DMS 273 (cell line): Measurements from ENCODE around the gene TMEM14C.
"Not testable (repeated sequence)": the region's sequence is repeated elsewhere in the genome, so short reads cannot be mapped to it uniquely, and the experiment has no call there.

Experiments used
- DNase-seq: peaks from one replicate; lab custom pipeline; 2025; ENCODE audit not compliant: unreplicated experiment; lab: John Stamatoyannopoulos, UW

The TMEM14C gene

DNA sequence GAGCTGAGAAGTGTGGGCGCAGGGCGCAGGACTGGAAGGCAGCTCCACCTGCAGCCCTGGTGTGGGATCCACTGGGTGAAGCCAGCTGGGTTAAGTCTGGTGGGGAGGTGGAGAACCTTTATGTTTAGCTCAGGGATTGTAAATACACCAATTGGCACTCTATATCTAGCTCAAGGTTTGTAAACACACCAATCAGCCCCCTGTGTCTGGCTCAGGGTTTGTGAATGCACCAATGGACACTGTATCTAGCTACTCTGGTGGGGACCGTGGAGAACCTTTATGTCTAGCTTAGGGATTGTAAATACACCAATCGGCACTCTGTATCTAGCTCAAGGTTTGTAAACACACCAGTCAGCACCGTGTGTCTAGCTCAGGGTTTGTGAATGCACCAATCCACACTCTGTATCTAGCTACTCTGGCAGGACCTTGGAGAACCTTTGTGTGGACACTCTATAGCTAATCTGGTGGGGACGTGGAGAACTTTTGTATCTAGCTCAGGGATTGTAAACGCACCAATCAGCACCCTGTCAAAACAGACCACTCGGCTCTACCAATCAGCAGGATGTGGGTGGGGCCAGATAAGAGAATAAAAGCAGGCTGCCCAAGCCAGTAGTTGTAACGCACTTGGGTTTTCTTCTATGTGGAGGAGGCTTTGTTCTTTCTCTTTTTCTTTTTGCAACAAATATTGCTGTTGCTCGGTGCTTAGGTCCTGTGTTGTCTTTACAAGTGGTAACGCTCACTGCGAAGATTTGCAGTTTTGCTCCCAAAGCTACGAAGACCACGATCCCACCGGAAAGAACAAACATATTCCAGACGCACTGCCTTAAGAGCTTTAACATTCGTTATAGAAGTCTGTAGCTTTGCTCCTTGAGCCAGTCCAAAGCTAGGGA, 1.7 kb upstream of the TMEM14C start:
- DNase-seq: peak; percentile 37

DNA sequence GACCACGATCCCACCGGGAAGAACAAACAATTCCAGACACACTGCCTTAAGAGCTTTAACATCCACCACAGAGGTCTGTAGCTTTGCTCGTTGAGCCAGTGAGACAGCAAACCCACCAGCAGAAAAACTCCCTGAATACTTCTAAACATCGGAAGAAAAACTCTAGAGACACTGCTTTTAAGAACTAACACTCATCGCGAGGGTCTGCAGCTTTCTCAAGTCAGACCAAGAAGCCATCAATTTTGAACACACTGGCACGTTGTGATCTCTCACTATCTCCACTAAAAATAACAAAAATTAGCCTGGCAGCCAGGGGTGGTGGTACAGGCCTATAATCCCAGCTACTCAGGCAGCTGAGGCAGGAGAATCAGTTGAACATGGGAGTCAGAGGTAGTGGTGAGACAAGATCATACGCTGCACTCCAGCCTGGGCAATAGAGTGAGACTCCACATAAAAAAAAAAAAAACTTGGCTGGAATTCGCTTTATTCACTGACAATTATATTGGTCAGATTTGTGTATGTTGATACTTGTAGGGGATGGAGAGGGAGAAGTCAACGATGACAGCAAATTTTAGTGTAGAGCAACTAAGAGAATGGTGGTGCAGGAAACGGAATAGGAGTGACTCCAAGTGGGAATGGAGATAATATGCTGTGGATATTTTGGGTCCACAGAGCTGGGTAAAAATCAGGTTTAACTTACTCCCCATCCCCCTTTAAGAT, 860 bp upstream of the TMEM14C start:
- DNase-seq: no peak

DNA sequence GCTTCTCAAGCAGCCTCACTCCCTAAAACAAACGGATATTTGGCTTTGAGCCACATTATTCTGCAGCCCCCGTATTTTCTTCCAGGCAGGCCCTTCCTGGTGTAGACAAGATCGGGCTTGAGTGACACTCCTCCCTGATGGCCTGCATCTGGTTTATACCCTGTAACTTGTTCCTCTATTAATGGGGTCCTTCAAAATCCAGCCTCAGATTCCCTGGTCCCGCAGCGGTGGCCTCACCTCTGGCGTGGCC, 375 bp upstream of the TMEM14C start:
- DNase-seq: no peak

DNA sequence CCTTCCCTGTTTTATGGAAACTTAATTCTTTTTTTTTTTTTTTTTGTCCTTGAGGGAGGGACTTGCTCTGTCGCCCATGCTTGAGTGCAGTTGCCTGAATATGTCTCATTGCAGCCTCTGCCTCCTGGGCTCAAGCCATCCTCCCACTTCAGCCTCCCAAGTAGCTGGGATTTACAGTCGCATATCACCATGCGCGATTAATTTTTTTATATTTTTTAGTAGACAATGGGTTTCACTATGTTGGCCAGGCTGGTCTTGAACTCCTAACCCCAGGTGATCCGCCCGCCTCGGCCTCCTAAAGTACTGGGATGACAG, 654 bp downstream of the TMEM14C start:
- no peak for DNase-seq

DNA sequence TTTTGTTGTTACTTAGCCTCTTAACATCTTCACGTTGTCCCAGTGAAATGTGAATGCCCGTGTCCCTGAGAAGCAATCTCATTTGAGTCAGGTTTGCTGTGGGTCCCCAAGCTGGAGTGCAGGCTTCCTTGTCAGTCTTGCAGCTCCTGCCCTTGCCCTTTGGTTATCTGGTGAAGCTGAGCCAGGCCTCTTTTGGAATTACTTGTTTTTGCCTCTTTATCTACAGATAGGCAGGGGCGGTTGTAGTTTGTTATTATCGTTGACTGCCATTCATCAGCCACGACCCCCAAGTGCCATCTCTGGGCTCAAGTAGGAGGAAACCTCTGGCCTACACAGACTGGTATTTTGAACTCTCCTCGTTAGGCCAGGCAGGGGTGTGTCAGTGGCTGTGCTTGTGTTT, 2.2 kb downstream of the TMEM14C start:
- no peak for DNase-seq

DNA sequence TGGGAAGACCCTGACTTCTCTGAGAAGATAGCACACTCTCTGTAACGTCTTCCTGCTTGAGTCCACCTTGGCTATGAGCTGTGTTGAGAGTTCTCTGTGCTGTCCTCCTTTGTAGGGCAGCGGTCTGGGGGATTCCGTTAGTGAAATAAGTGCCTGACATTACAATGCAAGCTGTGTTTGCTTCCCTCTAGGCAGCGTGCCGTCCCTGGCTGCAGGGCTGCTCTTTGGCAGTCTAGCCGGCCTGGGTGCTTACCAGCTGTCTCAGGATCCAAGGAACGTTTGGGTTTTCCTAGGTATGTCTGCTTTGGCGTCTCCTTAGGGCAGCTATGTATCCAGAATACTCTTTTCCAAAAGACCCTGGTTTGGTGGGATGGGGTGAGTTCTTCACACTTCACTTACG, 2.8 kb downstream of the TMEM14C start:
- no peak for DNase-seq

DNA sequence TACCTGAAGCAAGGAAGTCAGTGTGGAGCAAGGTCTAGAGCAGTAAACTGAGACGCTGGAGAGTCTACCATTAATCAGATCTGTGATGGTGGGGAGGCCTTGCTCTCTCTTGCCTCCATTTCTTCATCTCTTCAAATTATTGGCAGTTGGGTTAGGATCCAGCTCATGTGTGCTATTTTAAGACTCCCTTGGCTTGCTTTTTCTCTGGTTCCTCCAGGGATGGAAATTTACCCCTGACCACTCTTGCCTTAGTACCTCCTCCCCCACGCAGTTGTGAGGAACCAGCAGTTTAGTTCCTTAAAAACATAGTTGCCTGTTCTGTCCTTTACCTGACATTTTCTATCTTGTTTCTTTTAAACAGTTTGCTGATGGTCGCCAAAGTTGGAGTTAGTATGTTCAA, 7.4 kb downstream of the TMEM14C start:
- DNase-seq: no peak

DNA sequence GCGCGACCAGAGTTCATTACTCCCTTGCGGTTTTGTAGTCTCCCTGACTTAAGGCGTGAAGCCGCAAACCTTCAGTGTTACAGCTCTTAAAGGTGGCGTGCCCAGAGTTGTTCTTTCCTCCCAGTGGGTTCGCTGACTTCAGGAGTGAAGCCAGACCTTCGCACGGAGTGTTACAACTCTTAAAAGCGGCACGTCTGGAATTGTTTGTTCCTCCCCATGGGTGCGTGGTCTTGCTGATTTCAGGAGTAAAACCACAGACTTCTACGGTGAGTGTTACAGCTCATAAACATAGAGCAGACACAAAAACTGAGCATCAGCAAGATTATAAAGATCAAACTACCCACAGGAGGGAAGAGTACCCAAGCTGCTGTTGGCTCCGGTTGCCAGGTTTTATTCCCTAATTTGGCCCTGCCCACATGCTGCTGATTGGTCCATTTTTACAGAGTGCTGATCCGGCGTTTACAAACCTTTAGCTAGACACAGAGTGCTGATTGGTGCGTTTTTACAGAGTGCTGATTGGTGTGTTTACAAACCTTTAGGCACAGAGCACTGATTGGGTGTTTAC, 10.4 kb downstream of the TMEM14C start:
- DNase-seq: peak; percentile 13

DNA sequence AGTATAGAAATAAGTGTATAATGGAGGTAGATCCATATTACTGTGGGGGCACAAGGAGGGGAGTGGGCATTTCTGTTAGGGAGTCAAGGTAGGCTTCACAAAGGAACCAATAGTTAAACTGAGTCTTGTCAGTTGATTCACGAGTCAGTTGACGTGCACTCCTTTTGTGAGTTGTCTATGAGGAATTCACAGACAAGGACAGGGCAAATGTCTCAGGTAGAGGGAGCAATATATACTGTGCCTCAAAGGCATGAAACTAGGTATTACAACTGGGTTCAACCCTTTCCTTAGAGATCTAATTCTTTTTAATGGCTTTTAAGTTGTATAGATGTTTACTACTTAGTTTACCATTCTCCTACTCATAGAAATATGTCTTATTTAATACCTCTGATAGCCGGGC, 11.0 kb downstream of the TMEM14C start:
- DNase-seq: no peak

DNA sequence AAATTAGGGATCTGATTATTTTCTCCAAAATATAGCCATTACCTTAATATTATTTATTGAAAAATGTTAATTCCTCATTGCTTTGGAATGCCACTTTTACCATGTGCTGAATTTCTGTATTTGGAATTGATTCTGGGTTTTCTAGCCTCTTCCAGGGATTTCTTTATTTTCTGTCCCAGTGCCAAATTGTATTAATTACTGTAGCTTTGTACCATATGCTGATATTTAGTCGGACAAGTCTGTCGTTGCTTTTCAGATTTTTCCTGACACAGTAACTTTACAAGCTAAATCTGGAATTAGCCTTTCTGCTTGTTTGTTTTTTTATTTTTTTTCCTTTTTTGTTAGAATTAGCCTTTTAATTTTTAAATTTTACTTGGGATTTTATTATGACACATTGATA, 13.9 kb downstream of the TMEM14C start:
- peak; percentile 59 for DNase-seq

DNA sequence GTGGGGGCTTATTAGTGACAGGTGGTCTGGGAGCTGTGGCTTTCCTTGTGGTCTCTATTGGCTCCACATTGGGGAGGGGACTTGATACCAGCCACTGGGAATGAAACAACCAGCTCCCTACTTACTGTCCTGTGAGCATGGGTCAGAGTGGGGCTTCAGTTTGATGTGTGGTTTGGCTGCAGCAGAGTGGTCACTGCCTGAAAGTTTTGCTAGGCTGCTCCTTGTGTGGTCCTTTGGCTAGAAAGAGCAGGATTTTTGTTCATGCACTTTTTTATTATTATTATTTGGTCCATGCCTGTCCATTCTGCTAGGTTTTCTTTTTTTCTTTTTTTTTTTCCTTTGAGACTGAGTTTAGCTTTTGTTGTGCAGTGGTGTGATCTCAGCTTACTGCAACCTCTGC, 17.2 kb downstream of the TMEM14C start:
- DNase-seq: no peak

DNA sequence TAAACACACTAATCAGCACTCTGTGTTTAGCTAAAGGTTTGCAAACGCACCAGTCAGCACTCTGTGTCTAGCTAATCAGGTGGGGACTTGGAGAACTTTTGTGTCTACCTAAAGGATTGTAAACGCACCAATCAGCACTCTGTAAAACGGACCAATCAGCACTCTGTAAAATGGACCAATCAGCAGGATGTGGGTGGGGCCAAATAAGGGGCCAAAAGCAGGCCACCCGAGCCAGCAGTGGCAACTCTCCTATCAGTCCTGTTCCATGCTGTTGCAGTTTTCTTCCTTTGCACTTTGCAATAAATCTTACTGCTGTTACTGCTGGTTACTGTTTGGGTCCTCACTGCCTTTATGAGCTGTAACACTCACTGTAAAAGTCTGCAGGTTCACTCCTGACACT, 18.8 kb downstream of the TMEM14C start:
- DNase-seq: not testable (repeated sequence)

DNA sequence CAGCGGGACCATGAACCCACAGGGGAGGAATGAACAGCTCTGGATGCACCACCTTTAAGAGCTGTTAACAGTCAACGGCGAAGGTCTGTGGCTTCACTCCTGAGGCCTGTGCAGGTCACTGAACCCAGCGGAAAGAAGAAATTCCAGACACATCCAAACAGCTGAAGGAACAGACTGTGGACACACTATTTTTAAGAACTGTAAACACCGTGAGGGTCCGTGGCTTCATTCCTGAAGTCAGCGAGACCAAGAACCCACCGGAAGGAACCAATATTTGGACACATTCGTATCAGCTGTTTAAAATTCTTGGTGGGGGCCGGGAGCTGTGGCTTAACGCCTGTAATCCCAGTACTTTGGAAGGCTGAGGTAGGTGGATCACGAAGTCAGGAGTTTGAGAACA, 19.4 kb downstream of the TMEM14C start:
- no peak for DNase-seq

DNA sequence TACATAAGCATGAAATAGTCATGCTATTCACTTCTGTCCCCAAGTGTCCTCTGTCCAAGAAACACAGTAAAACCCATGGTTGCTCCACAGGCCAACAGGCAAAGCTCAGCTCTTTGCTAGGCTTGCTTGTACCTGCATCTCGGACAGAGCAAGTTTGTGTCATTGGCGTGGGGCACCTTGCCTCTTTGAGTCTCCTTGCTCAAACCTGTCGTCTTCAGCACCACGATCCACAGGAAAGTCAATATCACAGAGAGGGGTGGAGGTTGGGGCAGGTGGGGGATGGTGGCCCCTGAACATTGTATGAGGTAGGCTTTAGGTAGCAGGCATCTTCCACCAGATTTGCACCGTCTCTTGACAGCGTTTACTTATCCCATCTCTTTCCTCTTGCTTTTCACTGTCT, 20.6 kb downstream of the TMEM14C start:
- no peak for DNase-seq

DNA sequence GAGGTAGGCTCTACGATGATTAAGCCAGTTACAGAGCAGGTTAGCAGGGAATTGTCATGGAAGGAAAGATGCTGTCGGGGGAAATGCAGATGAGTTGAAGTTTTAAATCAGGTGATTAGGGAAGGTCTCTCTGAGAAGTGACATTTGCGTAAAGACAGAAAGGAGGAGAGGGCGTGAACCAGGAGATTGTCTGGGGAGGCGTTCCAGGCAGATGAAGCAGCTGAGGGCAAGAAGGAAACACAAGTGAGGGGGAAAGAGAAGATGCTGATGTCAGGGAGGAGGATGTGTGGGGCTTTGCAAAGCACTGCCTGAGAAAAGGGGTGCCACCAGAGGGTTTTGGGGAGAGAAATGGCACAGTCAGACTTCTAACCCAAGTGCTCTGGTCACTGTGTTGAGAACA, 22.2 kb downstream of the TMEM14C start:
- no peak for DNase-seq

DNA sequence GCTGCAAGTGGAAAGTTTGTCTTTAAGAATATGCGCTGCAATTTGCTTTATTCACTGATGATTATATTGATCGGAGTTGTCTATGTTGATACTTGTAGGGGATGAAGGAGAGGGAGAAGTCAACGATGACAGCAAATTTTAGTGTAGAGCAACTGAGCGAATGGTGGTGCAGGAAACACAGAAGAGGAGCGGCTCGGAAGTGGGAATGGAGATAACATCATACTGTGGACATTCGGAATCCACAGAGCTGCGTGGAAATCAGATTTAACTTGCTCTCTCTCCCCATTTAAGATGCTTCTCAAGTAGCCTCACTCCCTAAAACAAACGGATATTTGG, 24.0 kb downstream of the TMEM14C start:
- no peak for DNase-seq

DNA sequence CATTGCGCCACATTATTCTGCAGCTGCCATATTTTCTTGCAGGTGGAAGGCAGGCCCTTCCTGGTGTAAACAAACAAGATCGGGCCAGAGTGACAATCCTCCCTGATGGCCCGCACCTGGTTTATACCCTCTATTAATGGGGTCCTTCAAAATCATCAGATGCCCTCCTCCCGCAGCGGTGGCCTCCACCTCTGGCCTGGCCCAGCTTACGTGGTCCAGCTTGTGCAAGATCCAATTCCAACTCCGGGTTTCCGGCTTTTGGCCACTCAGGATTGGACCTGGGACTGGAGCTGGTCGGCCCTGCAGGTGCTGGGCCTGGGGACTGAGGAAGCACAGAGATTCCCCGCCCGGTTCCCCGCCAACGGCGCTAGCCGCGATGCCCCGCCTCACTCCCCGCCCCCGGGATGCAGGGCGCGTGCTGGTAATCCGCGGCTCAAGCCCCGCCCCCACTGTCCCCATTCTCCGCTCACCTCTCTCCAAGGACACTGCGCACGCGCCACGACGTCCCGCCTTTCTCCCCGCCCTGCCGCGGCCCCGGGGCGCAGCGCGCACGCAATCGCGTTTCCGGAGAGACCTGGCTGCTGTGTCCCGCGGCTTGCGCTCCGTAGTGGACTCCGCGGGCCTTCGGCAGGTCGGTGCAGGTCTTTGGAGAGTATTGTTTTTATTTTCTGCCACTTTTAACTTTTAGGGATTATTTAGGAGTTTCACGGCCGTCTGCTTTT, 24.5 kb downstream of the TMEM14C start, which contains the start of gene TMEM14B:
TSS of gene TMEM14B (plus strand) at position 555 of the 722 bp plus-strand sequence. CDS start 1,441 bp downstream, outside the sequence.
- DNase-seq: peak; percentile 99

DNA sequence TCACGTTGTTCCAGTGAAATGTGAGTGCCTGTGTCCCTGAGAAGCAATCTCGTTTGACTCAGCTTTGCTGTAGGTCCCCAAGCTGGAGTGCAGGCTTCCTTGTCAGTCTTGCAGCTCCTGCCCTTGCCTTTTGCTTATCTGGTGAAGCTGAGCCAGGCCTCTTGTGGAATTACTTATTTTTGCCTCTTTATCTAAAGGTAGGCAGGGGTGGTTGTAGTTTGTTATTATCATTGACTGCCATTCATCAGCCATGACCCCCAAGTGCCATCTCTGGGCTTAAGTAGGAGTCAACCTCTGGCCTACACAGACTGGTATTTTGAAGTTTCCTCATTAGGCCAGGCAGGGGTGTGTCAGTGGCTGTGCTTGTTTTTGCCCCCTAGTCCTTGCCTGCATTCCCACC, 26.9 kb downstream of the TMEM14C start:
- no peak for DNase-seq

DNA sequence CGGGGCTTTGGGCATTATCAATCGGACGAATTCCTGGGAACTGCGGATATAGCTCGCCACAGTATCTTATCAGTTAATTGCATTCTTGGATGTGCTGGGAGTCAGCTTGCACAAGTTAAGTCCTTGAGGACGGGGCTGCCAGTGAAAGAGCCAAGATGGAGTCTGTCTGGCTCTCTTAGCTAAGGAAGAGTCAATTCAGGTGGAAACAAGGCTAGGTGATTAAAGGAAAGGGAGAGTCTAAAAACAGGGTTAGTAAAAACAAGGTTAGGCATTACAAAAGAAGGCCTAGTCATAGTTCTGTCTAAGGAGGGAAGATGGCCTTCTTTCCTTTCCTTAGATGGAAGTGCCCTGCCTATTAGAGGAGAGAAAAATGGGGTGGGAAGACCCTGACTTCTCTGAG, 27.7 kb downstream of the TMEM14C start:
- DNase-seq: not testable (repeated sequence)

DNA sequence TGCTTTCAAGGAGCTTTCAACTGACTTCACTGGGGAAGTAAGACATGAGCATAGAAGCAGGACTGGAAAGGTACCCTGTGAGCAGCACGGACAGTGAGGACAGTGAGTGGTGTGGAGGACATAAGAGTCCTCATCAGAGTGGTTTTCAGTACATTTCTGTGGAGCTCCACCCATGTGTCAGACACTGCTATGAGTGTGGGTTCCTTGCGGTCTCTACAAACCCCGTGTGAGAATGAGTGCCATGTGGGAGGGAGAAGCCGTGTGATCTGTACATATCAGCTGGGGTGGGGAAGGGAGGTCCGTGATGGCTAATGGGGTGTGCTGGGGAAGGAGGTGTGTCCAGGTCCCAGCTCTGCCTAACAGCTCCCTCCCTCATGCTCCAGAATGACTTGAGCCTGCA, 28.9 kb downstream of the TMEM14C start:
- DNase-seq: not testable (repeated sequence)

DNA sequence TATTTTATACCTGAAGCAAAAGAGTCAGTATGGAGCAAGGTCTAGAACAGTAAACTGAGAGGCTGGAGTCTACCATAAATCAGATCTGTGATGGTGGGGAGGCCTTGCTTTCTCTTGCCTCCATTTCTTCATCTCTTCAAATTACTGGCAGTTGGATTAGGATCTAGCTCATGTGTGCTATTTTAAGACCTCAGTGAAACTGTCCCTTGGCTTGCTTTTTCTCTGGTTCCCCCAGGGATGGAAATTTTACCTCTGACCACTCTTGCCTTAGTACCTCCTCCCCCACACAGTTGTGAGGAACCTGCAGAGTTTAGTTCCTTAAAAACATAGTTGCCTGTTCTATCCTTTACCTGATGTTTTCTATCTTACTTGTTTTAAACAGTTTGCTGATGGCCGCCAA, 33.2 kb downstream of the TMEM14C start:
- DNase-seq: no peak

DNA sequence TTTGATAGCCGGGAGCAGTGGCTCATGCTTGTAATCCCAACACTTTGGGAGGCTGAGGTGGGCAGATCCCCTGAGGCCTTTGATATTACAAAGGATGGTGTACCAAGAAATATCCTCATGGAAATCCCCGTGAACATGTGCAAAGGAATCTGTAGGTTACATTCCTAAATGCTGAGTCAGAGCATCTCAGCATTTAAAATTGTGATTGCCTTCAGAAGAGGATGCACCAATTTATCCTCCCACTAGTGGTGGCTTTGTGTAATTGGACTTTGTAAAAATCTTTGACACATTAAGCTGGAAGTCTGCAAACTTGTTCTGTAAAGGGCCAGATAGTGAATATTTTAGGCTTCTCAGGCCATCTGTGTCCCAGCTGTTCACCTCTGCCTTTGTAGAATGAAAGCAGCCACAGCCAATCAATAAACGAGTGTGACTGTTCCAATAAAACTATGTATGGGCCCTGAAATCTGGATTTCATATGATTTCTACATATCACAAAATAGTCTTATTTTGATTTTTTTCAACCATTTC, 36.5 kb downstream of the TMEM14C start:
- DNase-seq: peak; percentile 91
